Astrocyte of the hippocampus (primary cell): ENCODE results near the gene SPX.

Source experiments
- DNase-seq: peaks from one replicate; pipeline ENCODE4 v3.0.0; 2011; ENCODE audit warnings: low read depth, low spot score

SPX gene

GRCh38 chr12:21538061-21538653 lies 12.1 kb downstream of the SPX start:
- DNase-seq, result no peak

GRCh38 chr12:21539797-21540196 lies 13.7 kb downstream of the SPX start:
- DNase-seq, result no peak

- no peak for DNase-seq
Measured at GRCh38 chr12:21541773-21542172, 15.7 kb downstream of the SPX start.

GRCh38 chr12:21542403-21542802 lies 16.3 kb downstream of the SPX start:
- DNase-seq, result no peak

DNA sequence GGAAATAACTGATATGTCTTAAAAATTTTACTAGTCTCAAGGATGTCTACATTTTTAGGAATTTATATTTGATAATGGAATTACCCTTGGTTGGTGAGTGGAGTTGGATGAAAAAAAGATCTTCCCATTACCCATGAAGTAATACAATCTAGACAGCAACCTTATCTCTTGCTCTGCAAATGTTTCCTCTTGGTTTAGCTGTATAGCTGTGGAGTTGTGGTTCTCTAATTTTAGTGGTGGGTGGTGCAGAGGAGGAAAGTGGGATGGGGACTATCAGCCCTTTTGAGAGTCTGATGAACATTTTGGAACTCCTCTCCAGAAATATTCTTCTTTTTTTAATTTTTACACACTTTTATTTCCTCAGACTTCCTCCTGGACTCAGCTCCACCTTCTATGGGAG lies 17.1 kb downstream of the SPX start:
- DNase-seq, result no peak

DNA sequence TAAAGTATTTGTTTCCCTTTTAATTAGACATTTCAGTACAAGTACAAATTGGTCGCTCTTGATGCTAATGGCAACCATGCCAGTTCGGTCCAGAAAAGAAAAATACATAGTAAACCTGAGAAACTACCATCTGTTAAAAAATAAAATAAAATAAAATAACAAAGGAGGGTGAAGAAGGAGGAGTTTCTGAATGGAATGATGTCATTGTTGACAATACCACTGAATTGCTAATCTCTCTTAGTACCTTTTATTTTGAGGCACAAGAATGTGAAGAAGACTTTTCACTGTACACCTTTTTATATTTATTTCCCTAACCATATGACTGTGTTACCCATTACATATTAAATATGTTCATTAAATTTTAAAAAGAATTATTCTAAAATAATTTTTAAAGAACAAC lies 19.5 kb downstream of the SPX start:
- no peak for DNase-seq

DNA sequence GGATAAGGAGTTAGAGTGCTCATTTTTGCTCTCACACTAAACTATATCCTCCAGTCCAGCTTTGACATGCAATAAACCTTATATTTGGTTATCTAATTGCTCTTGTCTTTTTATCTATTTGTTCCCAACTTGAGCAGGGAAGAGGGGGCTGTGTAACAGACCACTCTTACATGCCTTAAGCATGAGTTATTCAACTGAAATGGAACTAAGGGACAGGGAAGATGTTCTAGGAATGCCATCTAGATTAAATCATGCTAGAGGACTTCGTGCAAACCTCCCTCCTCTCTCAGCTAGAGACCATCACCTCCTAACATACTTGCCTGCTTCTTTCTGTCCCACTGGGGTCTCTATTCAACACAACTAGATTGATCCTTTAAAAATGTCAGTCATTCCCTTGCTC lies 20.6 kb downstream of the SPX start:
- DNase-seq, result no peak

- no peak for DNase-seq
Measured at GRCh38 chr12:21547437-21547836, 21.3 kb downstream of the SPX start.

GRCh38 chr12:21551841-21552465 lies 25.9 kb downstream of the SPX start:
- DNase-seq, result peak; percentile 2

GRCh38 chr12:21552635-21553328 lies 26.7 kb downstream of the SPX start:
- DNase-seq, result no peak

DNA sequence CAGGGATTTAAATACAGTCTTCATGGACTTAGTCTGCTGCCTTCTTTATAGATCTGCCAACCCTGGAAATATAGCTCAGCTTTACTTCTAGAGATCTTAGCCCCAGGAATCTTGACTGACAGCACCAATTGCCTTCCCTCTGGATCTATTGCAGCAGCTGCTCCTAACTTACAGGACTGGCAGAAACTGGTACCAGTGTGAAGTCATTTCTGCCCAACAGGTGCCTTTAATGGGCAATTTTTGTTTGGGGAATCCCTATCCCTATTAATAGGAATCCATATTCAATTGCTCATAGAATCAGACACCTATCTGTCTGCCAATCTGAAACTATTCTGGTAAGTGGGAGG lies 27.2 kb downstream of the SPX start:
- no peak for DNase-seq

DNA sequence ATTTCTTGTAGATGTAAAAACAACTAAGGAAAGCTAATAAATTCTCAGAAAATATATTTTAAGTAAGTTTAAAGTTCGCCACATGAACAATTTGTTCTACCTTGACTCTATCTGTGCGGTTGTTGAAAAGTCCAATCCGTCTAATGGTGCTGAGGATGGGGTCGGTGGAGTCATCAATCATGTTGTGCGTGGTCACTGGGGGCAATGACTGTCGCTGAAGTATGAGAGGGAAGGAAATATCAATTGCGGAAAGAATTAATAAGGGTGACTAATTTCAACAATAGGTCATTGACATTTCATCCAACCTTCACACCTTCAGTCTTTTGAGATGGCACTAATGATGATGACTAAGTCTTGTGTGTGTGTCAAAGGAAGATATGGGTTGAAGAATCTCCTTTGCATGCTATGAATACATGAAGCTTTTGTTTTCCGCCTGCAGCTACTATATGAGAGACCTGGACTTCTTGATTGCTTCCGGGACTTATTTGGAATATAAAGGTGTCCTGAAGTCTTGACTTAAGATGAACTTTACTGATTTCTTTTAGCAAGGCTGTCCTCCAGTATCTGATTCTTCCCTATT lies 32.1 kb downstream of the SPX start:
- no peak for DNase-seq

DNA sequence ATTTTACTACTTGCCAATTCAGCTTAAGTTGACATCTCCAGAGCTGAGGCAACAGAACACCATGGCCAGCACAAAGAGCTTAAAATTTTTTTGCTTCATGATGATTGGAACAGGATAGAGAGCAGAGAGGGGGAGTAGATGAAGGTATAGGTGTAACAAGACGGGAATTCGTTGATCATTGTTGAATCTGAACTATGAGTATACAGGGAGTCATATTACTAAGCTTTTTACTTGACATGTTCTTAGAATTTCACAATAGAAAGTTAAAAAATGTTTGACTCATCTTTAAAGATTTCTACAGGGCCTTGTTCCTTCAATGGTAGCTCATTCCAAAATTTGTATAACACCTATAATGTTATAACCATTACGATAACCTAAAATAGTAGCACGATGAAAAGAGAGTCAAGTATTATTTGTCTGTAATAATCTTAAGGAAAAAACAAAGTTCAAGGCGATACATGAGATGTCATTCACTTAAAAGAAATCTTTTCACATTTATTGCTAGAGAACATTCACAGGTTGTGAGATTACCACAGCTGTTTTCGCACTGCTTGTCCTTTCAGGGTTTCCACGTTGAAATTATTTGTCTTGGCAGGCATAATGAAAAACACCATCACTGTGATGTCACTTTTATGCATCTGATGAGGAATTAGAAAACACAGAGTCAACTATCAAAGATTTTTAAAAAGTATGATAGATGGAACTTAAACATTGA lies 33.9 kb downstream of the SPX start:
- peak; percentile 60 for DNase-seq

GRCh38 chr12:21561158-21561557 lies 35.1 kb downstream of the SPX start:
- no peak for DNase-seq

- DNase-seq, result no peak
Measured at GRCh38 chr12:21562859-21563258, 36.8 kb downstream of the SPX start.

DNA sequence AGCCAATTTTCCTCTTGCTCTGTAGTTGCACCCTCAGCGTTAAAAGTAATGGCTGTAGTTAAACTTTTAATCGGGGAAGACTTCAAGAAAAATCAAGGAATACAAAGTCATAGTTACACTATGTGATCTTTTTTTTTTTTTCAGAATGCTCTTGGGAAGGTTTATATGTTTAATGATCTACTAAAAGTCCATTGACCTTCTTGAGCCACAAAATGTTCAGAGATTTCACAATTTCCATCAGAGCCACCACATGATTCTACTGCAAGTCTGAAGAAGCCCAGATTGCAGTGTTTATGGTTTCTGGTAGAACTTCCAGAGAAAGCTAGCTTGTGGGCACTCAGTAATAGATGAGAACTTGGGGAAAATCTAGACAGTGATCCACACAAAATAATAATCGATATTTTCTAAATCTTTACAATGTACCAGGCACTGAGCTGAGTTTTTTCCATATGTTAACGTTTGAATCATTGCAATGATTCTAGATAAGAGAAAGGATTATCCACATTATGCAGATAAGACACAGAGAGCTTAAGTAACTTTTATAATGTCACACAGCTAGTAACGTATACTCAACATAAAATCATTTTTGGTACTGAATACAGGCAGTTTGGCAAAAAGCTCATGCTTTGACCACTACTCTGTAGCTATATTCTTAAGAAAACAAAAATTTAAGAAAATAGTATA lies 40.3 kb downstream of the SPX start:
- DNase-seq, result no peak

GRCh38 chr12:21566907-21567394 lies 40.9 kb downstream of the SPX start:
- no peak for DNase-seq

- no peak for DNase-seq
Measured at GRCh38 chr12:21568115-21568514, 42.0 kb downstream of the SPX start.

- no peak for DNase-seq
Measured at GRCh38 chr12:21571046-21571445, 45.0 kb downstream of the SPX start.

DNA sequence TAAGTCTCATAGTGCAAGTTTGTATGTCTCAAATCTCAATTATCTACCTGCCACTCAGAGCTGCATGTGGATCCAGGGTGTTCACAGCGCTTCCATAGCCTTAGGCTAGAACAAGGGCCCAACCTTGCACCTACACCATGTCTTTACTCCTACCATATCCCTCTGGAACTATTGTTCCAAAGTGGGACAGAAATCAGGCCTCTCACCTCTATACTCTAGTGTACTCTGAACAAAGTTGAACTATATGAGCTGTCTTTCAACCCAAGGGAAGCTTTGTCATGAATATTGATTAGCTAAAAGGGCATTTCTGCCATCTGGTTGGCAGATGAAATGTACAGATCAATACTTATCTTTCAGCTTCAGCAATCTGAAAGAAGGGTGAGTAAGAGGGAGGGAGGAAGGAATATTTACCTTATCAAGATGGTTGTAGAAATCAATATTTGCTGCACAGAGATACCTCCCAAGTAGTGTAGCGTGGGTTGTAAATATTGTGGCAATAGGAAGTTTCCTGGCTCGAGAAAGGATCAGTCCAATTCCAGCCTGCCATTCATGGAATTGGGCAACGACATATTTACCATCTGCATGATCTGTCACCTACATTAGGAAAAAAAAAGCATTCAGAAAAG lies 47.8 kb downstream of the SPX start:
- no peak for DNase-seq

- DNase-seq, result no peak
Measured at GRCh38 chr12:21576431-21576830, 50.3 kb downstream of the SPX start.
